Measurements from ENCODE around the gene LRRC17. TPM values are rescaled to one million over a fixed set of nuclear protein-coding genes. Genes with fewer than 3 reads are reported as not detected.
"Not testable (repeated sequence)": the region's sequence is repeated elsewhere in the genome, so short reads cannot be mapped to it uniquely, and the experiment has no call there.

The LRRC17 gene
- total RNA-seq, 2 experiments from 2014 or later = 0.21 TPM; not detected in 1

GRCh38 chr7:102958004-102958403 lies 45.2 kb downstream of the LRRC17 start:
- ATAC-seq; H3K27ac Mint-ChIP-seq; POLR2A ChIA-PET; H3K4me3 Mint-ChIP-seq; CTCF ChIA-PET; H3K36me3 Mint-ChIP-seq (ENCODE audit: low read depth); DNase-seq; H3K9me3 Mint-ChIP-seq (ENCODE audit: insufficient read depth); H3K4me1 Mint-ChIP-seq (ENCODE audit: low read depth); H3K27me3 Mint-ChIP-seq (ENCODE audit: low read depth): not testable (repeated sequence)

GRCh38 chr7:102961993-102962392 lies 49.2 kb downstream of the LRRC17 start:
- H3K4me1 Mint-ChIP-seq (ENCODE audit: low read depth); H3K9me3 Mint-ChIP-seq (ENCODE audit: insufficient read depth); H3K4me3 Mint-ChIP-seq; H3K36me3 Mint-ChIP-seq (ENCODE audit: low read depth); CTCF ChIA-PET; DNase-seq; ATAC-seq; H3K27ac Mint-ChIP-seq; H3K27me3 Mint-ChIP-seq (ENCODE audit: low read depth); POLR2A ChIA-PET: not testable (repeated sequence)

GRCh38 chr7:102966465-102966864 lies 53.7 kb downstream of the LRRC17 start:
- Mint-ChIP-seq H3K36me3 (ENCODE audit: low read depth) (no peaks in the 10 kb centered on the region), H3K4me3 (no peak overlapping the region), H3K27ac (no peak overlapping the region), H3K4me1 (ENCODE audit: low read depth) (no peaks in the 10 kb centered on the region), H3K9me3 (ENCODE audit: insufficient read depth) (no peaks in the 10 kb centered on the region), H3K27me3 (ENCODE audit: low read depth) (no peaks in the 10 kb centered on the region)
- no peak for ATAC-seq
- DNase-seq = no peak
- ChIA-PET CTCF (no interaction called here), POLR2A (no interaction called here)

GRCh38 chr7:102967798-102968197 lies 55.0 kb downstream of the LRRC17 start:
- ChIA-PET CTCF (no interaction called here), POLR2A (no interaction called here)
- H3K9me3 Mint-ChIP-seq (ENCODE audit: insufficient read depth) = no peaks in the 10 kb centered on the region

GRCh38 chr7:102973096-102973802 lies 60.4 kb downstream of the LRRC17 start:
- H3K4me3 Mint-ChIP-seq = no peak overlapping the region
- no peaks in the 10 kb centered on the region for H3K4me1 Mint-ChIP-seq (ENCODE audit: low read depth)
- ChIA-PET POLR2A (no interaction called here), CTCF (no interaction called here)
- ATAC-seq (no peak), DNase-seq (no peak)
- no peaks in the 10 kb centered on the region for H3K36me3 Mint-ChIP-seq (ENCODE audit: low read depth)
- H3K27ac Mint-ChIP-seq = no peak overlapping the region
- H3K27me3 Mint-ChIP-seq (ENCODE audit: low read depth) = no peaks in the 10 kb centered on the region
- no peaks in the 10 kb centered on the region for H3K9me3 Mint-ChIP-seq (ENCODE audit: insufficient read depth)

More at GRCh38 chr7:102967798-102968197, 55.0 kb downstream of the LRRC17 start:
- no peaks in the 10 kb centered on the region for H3K4me1 Mint-ChIP-seq (ENCODE audit: low read depth)
- H3K27ac Mint-ChIP-seq = no peak overlapping the region
- ATAC-seq (no peak), DNase-seq (no peak)
- no peaks in the 10 kb centered on the region for H3K27me3 Mint-ChIP-seq (ENCODE audit: low read depth)
- H3K4me3 Mint-ChIP-seq = no peak overlapping the region
- H3K36me3 Mint-ChIP-seq (ENCODE audit: low read depth) = no peaks in the 10 kb centered on the region

- no peaks in the 10 kb centered on the region for H3K36me3 Mint-ChIP-seq (ENCODE audit: low read depth)
- no peak for DNase-seq
- no peak overlapping the region for H3K27ac Mint-ChIP-seq
- ChIA-PET POLR2A (no interaction called here), CTCF (no interaction called here)
- ATAC-seq = no peak
- no peak overlapping the region for H3K4me3 Mint-ChIP-seq
- H3K9me3 Mint-ChIP-seq (ENCODE audit: insufficient read depth) = no peaks in the 10 kb centered on the region
- H3K27me3 Mint-ChIP-seq (ENCODE audit: low read depth) = no peaks in the 10 kb centered on the region
- no peaks in the 10 kb centered on the region for H3K4me1 Mint-ChIP-seq (ENCODE audit: low read depth)
Measured at GRCh38 chr7:102974366-102975236, 61.8 kb downstream of the LRRC17 start.

GRCh38 chr7:102975854-102976253 lies 63.1 kb downstream of the LRRC17 start:
- ChIA-PET CTCF (no interaction called here), POLR2A (no interaction called here)
- H3K4me3 Mint-ChIP-seq = no peak overlapping the region
- no peaks in the 10 kb centered on the region for H3K36me3 Mint-ChIP-seq (ENCODE audit: low read depth)
- no peaks in the 10 kb centered on the region for H3K27me3 Mint-ChIP-seq (ENCODE audit: low read depth)
- no peak overlapping the region for H3K27ac Mint-ChIP-seq
- no peaks in the 10 kb centered on the region for H3K4me1 Mint-ChIP-seq (ENCODE audit: low read depth)
- no peaks in the 10 kb centered on the region for H3K9me3 Mint-ChIP-seq (ENCODE audit: insufficient read depth)
- DNase-seq = no peak
- ATAC-seq = no peak

GRCh38 chr7:102976493-102976892 lies 63.7 kb downstream of the LRRC17 start:
- Mint-ChIP-seq H3K27me3 (ENCODE audit: low read depth) (no peaks in the 10 kb centered on the region), H3K27ac (no peak overlapping the region), H3K4me3 (no peak overlapping the region), H3K4me1 (ENCODE audit: low read depth) (no peaks in the 10 kb centered on the region), H3K9me3 (ENCODE audit: insufficient read depth) (no peaks in the 10 kb centered on the region), H3K36me3 (ENCODE audit: low read depth) (no peaks in the 10 kb centered on the region)
- DNase-seq (no peak), ATAC-seq (no peak)
- ChIA-PET CTCF (no interaction called here), POLR2A (no interaction called here)

GRCh38 chr7:102977586-102977985 lies 64.8 kb downstream of the LRRC17 start:
- POLR2A ChIA-PET; H3K27ac Mint-ChIP-seq; CTCF ChIA-PET; ATAC-seq; H3K36me3 Mint-ChIP-seq (ENCODE audit: low read depth); H3K4me1 Mint-ChIP-seq (ENCODE audit: low read depth); H3K4me3 Mint-ChIP-seq; H3K9me3 Mint-ChIP-seq (ENCODE audit: insufficient read depth); DNase-seq; H3K27me3 Mint-ChIP-seq (ENCODE audit: low read depth): not testable (repeated sequence)

- H3K4me1 Mint-ChIP-seq (ENCODE audit: low read depth) = no peaks in the 10 kb centered on the region
- ChIA-PET CTCF (no interaction called here), POLR2A (no interaction called here)
- no peaks in the 10 kb centered on the region for H3K27me3 Mint-ChIP-seq (ENCODE audit: low read depth)
- H3K9me3 Mint-ChIP-seq (ENCODE audit: insufficient read depth) = no peaks in the 10 kb centered on the region
- no peaks in the 10 kb centered on the region for H3K36me3 Mint-ChIP-seq (ENCODE audit: low read depth)
- no peak for ATAC-seq
- no peak overlapping the region for H3K4me3 Mint-ChIP-seq
- no peak overlapping the region for H3K27ac Mint-ChIP-seq
- DNase-seq = no peak
Measured at GRCh38 chr7:102978284-102978683, 65.5 kb downstream of the LRRC17 start.

GRCh38 chr7:102979670-102980069 lies 66.9 kb downstream of the LRRC17 start:
- H3K27ac Mint-ChIP-seq = no peak overlapping the region
- no peaks in the 10 kb centered on the region for H3K4me1 Mint-ChIP-seq (ENCODE audit: low read depth)
- H3K4me3 Mint-ChIP-seq = no peak overlapping the region
- H3K9me3 Mint-ChIP-seq (ENCODE audit: insufficient read depth) = no peaks in the 10 kb centered on the region
- POLR2A ChIA-PET = no interaction called here
- CTCF ChIA-PET = no interaction called here
- ATAC-seq (no peak), DNase-seq (no peak)
- no peaks in the 10 kb centered on the region for H3K27me3 Mint-ChIP-seq (ENCODE audit: low read depth)
- no peaks in the 10 kb centered on the region for H3K36me3 Mint-ChIP-seq (ENCODE audit: low read depth)

GRCh38 chr7:102981451-102981850 lies 68.7 kb downstream of the LRRC17 start:
- Mint-ChIP-seq H3K27ac (no peak overlapping the region), H3K4me3 (no peak overlapping the region), H3K36me3 (ENCODE audit: low read depth) (no peaks in the 10 kb centered on the region), H3K27me3 (ENCODE audit: low read depth) (no peaks in the 10 kb centered on the region), H3K9me3 (ENCODE audit: insufficient read depth) (no peaks in the 10 kb centered on the region), H3K4me1 (ENCODE audit: low read depth) (no peaks in the 10 kb centered on the region)
- ChIA-PET POLR2A (no interaction called here), CTCF (no interaction called here)
- ATAC-seq = no peak
- DNase-seq = no peak
